Measurements from ENCODE around the gene CSNK1E.

The CSNK1E gene

DNA sequence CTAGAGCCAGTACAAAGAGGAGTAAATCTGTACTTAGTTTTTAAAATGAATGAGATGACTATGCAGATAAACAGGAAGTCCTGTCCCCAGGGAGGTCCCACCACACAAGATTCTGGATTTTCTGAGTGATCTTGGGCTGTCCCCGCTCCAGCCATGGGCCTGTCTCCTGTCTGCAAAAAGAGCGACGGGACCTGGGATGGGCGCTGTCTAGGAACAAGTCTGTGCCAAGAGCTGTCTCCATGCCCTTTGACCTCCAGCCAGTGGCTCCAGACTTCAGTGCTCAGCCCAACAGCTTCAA is 6.0 kb downstream of the CSNK1E start:
- H3K27me3 ChIP-seq (ENCODE audit: control insufficient read depth, insufficient read depth, low read length): no peaks in the 10 kb centered on the region
- H3K9me3 ChIP-seq (ENCODE audit: control insufficient read depth, low read length): no peaks in the 10 kb centered on the region
- no peak overlapping the region for H3K4me3 ChIP-seq (ENCODE audit: low read depth, low read length)
- no peak overlapping the region for H2AFZ ChIP-seq
- peaks cover 2% of the 10 kb centered on the region for H3K4me1 ChIP-seq
- TF ChIP-seq, protein P1, sequence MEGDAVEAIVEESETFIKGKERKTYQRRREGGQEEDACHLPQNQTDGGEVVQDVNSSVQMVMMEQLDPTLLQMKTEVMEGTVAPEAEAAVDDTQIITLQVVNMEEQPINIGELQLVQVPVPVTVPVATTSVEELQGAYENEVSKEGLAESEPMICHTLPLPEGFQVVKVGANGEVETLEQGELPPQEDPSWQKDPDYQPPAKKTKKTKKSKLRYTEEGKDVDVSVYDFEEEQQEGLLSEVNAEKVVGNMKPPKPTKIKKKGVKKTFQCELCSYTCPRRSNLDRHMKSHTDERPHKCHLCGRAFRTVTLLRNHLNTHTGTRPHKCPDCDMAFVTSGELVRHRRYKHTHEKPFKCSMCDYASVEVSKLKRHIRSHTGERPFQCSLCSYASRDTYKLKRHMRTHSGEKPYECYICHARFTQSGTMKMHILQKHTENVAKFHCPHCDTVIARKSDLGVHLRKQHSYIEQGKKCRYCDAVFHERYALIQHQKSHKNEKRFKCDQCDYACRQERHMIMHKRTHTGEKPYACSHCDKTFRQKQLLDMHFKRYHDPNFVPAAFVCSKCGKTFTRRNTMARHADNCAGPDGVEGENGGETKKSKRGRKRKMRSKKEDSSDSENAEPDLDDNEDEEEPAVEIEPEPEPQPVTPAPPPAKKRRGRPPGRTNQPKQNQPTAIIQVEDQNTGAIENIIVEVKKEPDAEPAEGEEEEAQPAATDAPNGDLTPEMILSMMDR (IDR thresholded peaks at IDR 0.05): no peak
- no peak overlapping the region for H3K4me2 ChIP-seq (ENCODE audit: low read length)
- H3K36me3 ChIP-seq (ENCODE audit: control insufficient read depth, insufficient read depth, low read length): no peaks in the 10 kb centered on the region
- no peak overlapping the region for H3K27ac ChIP-seq
- H3K9ac ChIP-seq: no peak overlapping the region
- H3K79me2 ChIP-seq: peaks cover 10% of the 10 kb centered on the region

- peaks cover 3% of the 10 kb centered on the region for H3K4me1 ChIP-seq
- TF ChIP-seq, protein P1 (IDR thresholded peaks at IDR 0.05): no peak
- no peak overlapping the region for H2AFZ ChIP-seq
- H3K27ac ChIP-seq: peak overlapping the region; percentile 39
- no peak overlapping the region for H3K4me2 ChIP-seq (ENCODE audit: low read length)
- H3K4me3 ChIP-seq (ENCODE audit: low read depth, low read length): no peak overlapping the region
- H3K9me3 ChIP-seq (ENCODE audit: control insufficient read depth, low read length): no peaks in the 10 kb centered on the region
- H3K27me3 ChIP-seq (ENCODE audit: control insufficient read depth, insufficient read depth, low read length): no peaks in the 10 kb centered on the region
- H3K9ac ChIP-seq: no peak overlapping the region
- H3K36me3 ChIP-seq (ENCODE audit: control insufficient read depth, insufficient read depth, low read length): no peaks in the 10 kb centered on the region
- peaks cover 10% of the 10 kb centered on the region for H3K79me2 ChIP-seq
Measured at GRCh38 chr22:38310518-38311322, 6.5 kb downstream of the CSNK1E start.

- TF ChIP-seq, protein P1 (IDR thresholded peaks at IDR 0.05): no peak
- no peaks in the 10 kb centered on the region for H3K36me3 ChIP-seq (ENCODE audit: control insufficient read depth, insufficient read depth, low read length)
Measured at GRCh38 chr22:38309614-38310517, 7.4 kb downstream of the CSNK1E start.

GRCh38 chr22:38308791-38309498 is 8.3 kb downstream of the CSNK1E start:
- peaks cover 15% of the 10 kb centered on the region for H3K79me2 ChIP-seq
- no peak overlapping the region for H3K4me2 ChIP-seq (ENCODE audit: low read length)
- no peak overlapping the region for H3K27ac ChIP-seq
- H3K9ac ChIP-seq: no peak overlapping the region
- TF ChIP-seq, protein P1 (IDR thresholded peaks at IDR 0.05): no peak
- peaks cover 7% of the 10 kb centered on the region for H3K4me1 ChIP-seq
- H3K4me3 ChIP-seq (ENCODE audit: low read depth, low read length): no peak overlapping the region
- H3K36me3 ChIP-seq (ENCODE audit: control insufficient read depth, insufficient read depth, low read length): no peaks in the 10 kb centered on the region
- H3K9me3 ChIP-seq (ENCODE audit: control insufficient read depth, low read length): no peaks in the 10 kb centered on the region
- H2AFZ ChIP-seq: no peak overlapping the region
- H3K27me3 ChIP-seq (ENCODE audit: control insufficient read depth, insufficient read depth, low read length): no peaks in the 10 kb centered on the region

More at GRCh38 chr22:38309614-38310517, 7.4 kb downstream of the CSNK1E start:
- Histone ChIP-seq H2AFZ (no peak overlapping the region), H3K4me3 (ENCODE audit: low read depth, low read length) (no peak overlapping the region), H3K4me2 (ENCODE audit: low read length) (no peak overlapping the region), H3K27ac (no peak overlapping the region), H3K9ac (no peak overlapping the region), H3K9me3 (ENCODE audit: control insufficient read depth, low read length) (no peaks in the 10 kb centered on the region), H3K27me3 (ENCODE audit: control insufficient read depth, insufficient read depth, low read length) (no peaks in the 10 kb centered on the region), H3K79me2 (peaks cover 10% of the 10 kb centered on the region), H3K4me1 (peaks cover 7% of the 10 kb centered on the region)
